GM19023 (cell line): ENCODE results near the gene BUD23.
"Not testable (repeated sequence)": the region's sequence is repeated elsewhere in the genome, so short reads cannot be mapped to it uniquely, and the experiment has no call there.

ENCODE experiments used
- ATAC-seq: cut with Tn5 transposase; IDR thresholded peaks from one replicate; pipeline ENCODE4 v1.9.1; 2021; ENCODE audit warnings: mild to moderate bottlenecking, moderate library complexity; ENCODE audit not compliant: unreplicated experiment

BUD23 gene

DNA sequence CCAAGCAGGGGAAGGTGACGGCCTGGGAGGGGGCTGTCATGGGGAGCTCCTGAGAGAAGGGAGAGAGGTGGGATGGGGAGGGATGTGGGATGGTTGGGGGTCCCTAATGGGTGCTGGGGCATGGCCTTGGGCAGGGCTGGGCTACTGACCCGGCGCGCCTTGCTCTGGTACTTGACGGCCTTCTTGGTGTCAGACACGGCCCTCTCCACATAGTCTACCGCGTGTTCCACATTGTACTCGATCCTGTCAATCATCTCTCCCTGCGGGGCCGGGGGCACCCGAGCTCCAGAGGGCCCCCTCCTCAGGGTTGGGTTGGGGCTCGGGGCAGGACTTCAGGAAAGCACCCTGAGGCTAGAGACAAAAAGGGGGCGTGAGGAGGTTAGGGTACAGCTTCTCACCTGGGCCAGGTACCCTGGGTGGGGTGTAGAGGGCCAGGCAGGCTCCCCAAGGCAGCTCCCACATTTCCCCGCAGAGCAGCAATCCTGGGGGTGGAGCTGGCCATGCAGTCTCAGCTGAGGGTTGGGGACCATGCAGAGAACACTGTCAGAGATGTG is 17.3 kb downstream of the BUD23 start:
- ATAC-seq: no peak

DNA sequence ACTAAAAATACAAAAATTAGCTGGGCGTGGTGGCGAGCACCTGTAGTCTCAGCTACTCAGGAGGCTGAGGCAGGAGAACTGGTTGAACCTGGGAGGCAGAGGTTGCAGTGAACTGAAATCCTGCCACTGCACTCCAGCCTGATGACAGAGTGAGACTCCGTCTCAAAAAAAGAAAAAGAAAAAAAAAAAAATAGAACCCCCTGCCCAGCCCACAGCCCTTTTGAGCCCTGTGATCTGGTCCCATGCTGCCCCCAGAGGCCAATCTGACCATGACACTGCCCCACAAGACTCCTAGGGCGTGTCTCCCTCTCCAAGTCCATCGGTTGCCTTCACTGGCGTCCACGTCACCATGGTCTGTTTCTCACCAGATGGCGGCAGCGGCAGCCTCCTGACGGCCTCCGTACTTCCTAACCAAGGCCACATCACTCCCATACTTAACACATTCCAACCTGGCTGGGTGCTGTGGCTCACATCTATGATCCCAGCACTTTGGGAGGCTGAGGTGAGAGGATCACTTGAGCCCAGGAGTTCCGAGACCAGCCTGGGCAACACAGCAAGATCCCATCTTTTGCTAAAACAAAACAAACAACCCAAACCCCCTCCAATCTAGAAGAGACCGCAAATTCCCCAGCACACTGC is 18.1 kb downstream of the BUD23 start:
- ATAC-seq: no peak

DNA sequence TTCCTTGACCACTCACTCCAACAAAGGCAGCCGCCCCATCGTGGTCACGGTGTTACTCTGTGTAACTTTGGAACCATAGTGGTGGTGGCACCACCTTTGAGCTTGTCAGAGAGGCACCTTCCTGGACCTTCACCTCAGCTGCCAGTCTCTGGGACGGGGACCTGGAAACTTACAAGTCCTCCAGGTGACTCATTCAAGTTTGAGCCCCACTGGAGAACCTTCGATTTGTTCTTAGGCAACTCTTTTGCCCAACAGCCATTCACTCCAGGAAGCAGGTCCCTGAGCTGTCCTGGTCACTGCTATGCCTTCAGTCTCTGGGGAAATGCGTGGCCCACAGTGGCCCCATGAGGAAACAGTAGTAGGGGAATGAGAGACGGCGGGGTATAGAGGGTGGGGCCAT is 18.8 kb downstream of the BUD23 start:
- no peak for ATAC-seq

DNA sequence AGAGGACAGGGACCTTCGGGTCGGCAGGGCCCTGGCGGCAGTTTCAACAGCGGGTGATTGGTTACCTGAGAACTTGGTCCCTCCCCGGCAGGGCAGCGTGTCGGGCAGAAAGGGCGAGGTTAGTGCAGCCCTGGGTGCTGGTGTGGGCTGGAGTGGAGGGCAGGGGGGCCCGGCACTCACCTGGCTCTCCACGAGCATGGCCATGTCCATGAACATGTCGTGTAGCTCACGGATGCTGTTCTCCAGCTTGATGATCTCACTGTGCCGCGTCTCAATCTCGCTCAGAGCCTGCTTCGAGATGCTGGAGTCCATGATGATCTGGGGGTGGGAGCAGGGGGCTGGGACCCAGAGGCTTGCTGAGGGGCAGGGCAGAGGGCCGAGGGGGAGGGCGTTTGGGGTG is 19.3 kb downstream of the BUD23 start:
- no peak for ATAC-seq

DNA sequence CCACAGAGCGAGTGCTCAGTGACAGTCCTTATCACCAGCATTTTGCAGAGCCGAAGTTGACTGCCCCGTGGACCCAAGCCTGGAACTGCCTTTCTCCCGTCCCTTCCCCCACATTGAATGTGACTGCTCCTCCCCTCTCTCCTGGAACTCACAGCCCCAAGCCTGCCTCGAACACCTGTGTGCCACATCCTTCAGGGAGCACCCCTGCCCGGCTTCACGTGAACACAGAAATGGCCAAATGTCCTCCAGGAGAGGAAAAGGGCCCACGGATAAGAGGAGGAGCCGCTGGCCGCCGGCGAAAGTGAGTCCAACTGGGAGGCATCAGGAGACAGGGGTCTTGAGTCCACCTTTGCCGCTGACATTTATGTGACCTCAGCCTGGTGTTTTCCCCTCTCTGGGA is 19.8 kb downstream of the BUD23 start:
- no peak for ATAC-seq

DNA sequence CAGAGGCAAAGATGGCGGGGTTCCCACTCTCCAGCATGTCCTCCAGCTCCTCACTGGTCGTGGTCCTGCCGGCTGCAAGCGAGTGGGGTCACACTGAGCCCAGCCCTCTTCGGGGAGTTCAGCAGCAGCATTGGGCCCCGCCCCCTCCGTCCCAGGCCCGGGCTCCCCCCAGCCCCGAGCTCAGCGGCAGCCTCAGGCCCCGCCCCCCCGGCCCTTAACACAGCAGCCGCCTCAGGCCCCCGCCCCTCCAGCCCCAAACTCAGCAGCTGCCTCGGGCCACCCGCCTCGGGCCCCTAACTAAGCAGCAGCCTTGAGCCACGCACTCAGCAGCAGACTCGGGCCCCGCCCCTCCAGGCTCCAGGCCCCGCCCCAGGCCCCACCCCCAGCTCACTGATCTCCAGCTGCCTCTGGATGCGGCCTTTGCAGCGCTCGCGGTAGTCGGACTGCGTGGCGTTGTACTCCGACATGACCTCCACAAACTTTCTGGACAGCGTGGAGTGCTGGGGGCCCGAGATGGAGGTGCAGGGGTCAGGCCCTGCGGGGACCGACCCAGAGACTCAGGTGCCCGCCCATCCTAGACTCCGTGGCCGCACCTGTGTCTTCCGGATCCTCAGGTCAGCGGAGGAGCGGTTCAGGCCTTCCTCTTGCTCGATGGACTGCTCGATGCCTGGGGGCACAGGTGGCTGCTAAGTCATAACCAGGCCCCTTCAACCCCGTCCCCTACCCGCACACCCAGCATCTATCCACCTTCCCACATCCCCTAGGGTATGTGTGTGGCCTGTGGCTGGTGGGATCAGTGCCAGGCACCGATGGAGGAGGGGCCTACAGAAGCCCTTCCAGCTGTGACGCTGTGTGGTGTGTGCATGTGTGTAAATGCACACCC is 20.6 kb downstream of the BUD23 start:
- ATAC-seq: no peak

DNA sequence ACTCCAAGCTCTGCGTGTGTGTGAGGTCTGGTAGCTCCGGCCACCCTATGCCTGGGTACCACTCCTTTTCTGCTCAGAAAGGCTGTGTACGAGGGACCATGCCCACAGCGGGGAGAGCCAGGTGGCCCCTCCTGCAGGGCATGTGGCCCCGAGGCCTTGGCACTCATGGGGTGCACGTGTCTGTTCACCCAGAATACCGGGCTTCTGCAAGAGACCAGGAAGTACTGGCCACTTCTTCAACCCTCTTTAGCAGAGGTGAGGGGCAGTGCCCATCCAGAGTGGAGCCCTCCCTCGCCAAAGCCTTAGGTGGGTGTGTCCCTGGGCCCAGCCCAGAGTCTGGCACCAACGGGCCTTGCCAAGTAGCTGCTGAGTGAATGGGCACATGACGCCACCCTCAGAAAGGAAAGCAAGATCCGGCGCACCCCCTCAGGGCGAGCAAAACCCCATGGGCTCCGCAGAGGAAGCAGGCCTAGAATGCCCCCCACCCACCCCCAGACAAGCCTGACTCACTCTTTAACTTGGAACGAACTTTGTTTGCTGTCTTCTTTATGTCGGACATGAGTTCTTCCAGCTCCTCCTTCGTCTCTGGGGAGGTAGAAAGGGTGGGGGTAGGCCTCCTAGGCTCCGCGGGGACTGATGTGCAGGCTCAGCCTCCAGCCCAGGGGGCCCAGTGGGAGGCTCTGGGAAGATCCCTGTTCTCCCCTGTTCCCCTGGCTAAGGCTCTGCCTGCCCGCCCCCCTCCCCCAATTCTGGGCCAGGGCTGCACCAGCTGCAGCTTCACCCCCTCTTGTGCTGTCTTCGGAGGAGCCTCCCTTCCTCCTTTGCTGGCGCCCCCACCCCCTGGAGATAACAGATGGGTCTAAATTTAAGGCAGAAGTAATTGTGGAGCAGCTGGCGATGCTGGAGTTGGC is 21.5 kb downstream of the BUD23 start:
- ATAC-seq: no peak

DNA sequence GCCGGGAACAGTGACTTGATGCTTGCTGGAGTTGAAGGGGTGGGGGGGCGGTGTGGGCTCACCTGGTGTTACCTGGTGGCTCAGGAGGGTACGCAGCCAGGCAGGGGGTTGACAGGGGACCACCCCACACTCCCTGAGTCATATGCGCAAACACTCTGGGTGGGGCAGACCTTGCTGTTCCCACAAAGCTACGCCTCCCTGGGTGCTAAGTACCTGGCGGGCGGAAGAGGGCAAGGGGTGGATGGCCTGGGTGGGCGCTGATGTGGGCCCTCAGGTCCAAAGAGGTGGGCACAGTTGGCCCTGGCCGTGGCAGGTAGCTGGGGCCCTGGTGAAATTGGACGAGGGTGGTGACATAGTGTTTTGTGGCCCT is 22.1 kb downstream of the BUD23 start:
- no peak for ATAC-seq

DNA sequence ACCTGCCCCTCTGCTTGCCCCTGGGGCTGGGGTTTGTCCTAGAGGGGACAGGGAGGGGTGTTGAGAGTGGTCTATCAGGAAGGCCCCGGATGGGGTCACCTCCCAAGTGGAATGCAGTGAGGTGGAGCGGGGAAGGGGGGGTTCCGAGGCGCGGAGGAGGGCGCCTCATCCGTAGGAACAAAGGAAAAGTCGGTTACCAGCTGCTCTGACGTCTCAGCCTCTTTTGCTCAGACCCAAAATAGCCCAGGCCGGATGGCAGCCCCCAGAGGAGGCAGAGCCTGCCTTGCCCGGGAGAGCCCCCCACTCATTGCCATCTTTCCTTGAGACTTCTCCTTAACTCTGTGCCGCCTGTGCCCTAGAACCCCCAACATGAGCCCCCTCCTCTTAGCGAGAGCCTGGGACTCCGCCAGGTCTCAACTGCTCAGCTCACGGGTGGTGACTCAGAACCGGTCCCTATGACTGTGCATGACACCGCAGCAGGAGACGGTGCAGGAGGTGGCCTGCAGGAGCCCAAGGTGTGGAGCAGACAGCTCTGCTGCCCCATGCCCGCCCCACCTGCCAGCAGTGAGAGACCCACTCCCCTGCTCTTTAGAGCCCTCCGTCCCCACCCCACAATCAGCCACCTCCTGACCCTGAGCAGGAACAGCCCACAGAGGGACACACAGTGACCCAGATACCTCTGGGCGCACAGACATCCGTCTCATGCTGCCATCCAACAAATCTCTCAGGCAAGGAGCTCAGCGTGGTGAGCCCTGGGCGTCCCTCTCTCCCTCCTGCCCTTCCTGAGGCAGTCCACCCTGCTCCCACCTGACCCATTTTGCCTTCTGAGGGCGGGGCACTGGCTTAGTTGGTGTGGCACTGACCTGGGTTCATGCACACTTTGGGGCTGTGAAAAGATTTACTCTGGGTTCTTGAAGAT is 23.0 kb downstream of the BUD23 start:
- ATAC-seq: no peak

DNA sequence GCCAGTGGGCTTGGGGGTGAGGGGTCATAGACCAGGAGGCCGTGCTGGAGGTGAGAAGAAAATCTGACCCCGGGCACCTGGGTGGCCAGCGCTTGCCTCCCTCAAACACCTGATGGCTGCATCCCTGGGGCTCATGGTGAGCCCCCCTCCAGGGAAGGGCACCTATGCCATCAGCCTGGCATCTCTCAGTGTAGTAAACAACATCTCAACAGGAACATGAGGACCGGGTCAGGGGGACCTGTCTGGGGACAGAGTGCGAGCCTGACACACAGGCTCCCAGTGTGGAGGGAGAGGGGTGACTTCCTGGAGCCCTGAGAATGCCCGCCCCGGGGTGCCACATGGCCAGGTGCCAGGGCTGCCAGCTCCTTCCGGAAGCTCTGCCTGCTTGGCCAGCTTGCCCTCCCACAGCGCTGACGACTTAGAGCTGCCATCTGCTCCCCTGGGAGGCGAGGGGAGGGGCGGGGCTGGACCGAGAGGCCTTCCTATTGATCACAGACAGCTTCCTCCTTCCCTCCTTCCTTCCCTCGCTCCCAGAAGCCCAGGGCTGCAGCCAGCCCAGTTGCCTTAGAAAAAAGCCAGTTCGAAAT is 23.7 kb downstream of the BUD23 start:
- ATAC-seq: no peak

DNA sequence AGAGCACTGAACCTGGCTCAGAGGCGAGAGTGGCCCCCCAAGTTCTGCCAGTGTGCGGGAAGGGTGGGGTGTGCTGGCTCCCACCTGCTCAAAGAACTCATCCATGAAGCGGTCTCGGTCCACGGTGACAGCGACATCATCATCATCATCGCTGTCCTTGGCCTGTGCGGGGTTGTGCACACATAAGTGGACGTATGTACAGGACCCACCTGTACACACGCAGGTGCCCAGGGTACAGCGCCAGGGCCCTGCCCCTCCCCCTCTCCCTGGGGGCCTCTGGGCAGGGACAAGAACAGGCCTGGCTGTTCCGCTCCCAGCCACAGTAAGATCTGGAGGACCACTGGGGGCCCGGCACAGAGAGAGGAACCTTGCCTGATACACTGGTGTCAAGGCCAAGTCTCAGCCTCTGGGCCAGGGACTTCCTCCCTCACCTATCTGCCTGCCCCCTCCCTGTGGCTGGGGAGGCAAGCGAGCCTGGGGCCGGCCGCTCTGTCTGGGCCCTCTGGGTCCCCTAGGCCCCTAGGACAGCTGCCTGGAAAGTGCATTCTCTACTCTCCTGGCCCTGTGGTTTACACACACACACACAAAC is 25.7 kb downstream of the BUD23 start:
- no peak for ATAC-seq

DNA sequence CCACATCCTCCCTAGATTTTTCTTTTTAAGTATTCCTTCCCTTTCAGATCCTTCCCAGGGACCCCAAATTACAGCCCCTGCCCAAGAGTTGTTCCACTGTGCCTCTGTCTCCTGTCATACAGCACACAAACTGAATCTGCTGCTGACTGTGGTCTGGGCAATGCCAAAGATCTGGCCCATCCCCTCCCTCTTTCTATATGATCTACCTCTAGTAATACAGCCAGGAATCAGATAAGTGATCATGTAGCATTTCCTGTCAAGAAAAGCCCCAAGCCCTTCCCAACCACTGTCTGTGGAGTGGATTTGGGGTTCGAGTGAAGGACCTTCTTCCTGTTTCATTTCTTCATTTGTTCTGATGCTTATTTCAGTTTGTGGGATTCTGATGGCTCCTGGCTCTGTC is 29.4 kb downstream of the BUD23 start:
- no peak for ATAC-seq

DNA sequence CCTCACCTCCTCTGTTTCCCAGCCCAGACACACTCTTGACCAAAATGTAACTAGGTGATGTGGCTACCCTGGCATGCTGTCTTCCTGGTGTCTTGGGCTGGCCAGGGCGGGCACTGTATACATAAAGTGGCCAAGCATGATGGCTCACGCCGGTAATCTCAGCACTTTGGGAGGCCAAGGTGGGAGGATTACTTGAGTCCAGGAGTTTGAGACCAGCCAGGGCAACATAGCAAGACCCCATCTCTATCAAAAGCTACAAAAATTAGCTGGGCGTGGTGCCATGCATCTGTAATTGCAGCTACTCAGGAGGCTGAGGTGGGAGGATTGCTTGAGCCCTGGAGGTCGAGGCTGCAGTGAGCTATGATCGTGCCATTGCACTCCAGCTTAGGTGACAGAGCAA is 29.9 kb downstream of the BUD23 start:
- ATAC-seq: not testable (repeated sequence)

DNA sequence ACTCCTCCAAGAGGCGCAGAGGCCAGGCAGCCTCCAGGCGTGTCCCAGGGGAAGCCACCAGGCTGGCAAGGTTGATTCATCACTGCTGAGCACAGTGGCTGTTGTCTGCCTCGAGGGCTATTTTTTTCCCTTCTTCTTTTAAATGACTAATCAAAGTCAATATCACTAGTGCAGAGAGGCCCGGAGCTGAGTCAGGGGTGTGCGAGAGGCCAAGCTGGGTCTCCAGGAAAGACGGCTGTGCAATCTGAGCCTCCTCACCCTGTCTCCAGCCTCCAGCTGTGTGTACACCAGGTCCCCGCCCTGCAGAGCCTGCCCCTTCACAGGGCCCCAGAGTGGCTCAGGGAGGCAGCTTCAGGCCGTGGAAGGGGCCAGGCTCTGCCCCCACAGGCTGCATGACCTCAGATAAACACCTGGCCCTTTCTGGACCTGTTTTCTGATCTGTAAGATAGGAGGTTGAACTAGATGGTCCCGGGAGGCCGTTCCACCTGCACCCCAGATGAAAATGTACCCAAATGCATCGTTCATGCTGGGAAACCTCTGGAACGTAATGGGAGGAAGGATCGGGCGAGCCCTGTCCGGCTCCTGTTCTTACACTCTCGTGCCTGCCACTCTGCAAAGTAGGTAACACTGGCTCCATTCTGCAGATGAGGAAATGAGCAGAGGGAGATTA is 32.4 kb downstream of the BUD23 start:
- no peak for ATAC-seq

DNA sequence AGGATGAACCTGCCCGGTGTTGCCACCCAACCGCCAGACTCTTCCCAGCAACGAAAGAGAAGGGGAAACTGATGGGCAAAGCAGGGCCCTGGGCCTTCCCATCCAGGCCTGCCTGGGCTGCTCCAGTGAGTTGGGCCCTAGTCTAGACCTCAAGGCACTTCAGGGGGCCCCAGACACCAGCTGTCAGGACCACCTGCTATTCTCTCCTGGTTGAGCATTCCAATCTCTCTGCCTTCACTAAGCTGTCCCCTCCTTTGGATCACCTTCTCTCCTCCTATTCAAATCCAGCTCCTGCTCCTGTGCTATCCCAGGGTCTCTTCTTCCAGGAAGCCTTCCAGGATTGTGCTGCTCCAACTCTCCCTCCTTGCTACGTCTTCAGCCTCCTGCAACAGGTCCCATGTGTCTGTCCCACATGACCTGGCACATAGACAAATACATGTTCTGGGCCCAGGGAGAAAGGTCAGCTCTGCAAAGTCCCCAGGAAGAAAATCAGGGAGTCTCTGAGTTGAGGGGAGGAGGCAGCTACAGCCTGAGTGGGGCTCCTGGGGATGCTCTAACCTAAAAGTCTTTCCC is 33.0 kb downstream of the BUD23 start:
- no peak for ATAC-seq

DNA sequence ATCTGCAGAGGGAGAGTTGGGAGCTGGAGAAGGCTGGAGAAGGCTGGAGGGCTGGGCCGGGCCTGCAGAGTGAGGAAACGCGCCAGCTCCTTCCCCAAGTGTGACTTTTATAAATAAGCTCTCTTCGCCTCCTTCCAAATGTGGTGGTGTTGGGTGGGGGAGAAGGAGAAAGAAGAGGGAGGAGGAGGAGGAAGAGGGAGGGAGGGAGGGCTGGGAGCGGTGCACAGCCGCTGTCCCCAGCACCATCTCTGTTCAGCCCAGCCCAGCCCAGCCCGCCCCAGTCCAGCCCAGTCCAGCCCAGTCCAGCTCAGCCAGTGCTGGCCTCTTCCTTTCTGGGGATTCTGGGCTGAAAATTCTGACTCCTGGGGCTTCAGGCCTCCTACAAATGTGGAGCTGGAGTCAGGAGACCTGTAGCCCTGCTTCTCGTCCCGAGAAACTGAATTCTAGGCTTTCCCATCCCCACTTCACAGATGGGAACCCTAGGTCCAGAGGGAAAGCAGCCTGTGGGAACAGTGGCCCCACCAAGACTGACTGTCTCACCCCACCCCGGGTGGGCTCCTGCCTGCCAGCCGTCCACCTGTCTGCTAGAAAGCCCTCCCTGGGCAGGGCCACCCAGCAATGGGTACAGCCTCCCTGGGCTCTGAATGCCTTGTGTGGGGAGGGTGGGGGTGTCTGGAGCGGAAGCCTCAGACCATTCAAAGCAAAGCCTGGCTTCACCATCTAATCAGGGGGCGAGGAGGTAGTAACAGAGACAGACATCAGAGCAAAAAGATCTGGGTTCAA is 33.8 kb downstream of the BUD23 start:
- ATAC-seq: no peak

DNA sequence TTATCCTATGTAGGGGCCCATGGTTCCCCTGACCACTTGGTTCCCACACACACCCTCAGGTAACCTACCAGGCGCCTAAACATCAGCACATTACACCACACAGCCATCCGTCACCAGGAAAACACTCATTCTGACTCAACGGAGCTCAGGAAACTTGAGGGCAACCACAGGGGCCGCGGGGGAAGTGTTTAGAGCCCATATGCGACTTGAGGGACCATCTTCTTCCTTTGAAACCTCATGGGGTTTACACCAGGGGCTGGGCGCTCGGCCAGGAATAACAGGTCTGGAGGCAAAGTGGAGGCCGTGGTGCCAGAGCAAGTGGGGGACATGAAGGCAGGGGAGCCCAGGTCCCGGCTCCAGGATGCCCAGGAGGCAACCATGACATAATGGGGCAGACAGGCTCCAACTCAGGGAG is 34.6 kb downstream of the BUD23 start:
- no peak for ATAC-seq

DNA sequence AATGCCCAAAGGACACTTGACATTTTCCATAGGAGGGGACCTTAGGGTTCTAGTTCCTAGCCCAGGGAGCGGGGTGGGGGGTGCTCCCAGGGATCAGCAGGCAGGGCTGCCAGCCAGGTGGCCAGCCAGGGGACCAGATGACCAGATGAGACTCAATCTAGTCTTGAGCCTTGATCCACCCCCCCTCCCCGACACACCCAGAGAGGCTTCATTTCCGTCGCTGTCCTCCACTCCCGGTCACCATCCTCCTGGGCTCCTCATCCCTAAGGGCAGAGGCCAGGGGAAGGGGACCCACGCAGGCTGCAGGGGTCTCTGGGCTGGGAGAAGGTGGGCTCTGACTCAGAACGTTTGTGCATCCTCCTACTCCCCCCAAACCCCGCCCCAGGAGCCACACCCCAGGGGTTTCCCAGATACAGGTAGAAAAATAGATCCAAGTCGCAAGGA is 35.1 kb downstream of the BUD23 start:
- ATAC-seq: no peak
